ENCODE data around the gene MRPL18.
A peak's percentile ranks its signal among the peaks of the same experiment; 100 is the strongest.
"Not testable (repeated sequence)": the region's sequence is repeated elsewhere in the genome, so short reads cannot be mapped to it uniquely, and the experiment has no call there.

The MRPL18 gene

GRCh38 chr6:159790149-159790955 is at the start of gene MRPL18:
Gene MRPL18 (plus strand): TSS chr6:159790467. CDS start chr6:159790588, 121 bp downstream.
- DNase-seq (ENCODE audit: low spot score), result peak; percentile 98

- no peak for DNase-seq (ENCODE audit: low spot score)
These were observed 48.1 kb upstream of the MRPL18 start for GRCh38 chr6:159742165-159742564.

- no peak for DNase-seq (ENCODE audit: low spot score)
These were observed 45.2 kb upstream of the MRPL18 start for GRCh38 chr6:159745081-159745480.

- no peak for DNase-seq (ENCODE audit: low spot score)
These were observed 43.5 kb upstream of the MRPL18 start for GRCh38 chr6:159746759-159747158.

GRCh38 chr6:159748127-159748526 is 42.1 kb upstream of the MRPL18 start:
- DNase-seq (ENCODE audit: low spot score), result not testable (repeated sequence)

GRCh38 chr6:159751448-159751847 is 38.8 kb upstream of the MRPL18 start:
- DNase-seq (ENCODE audit: low spot score), result no peak

GRCh38 chr6:159753081-159753872 is 37.0 kb upstream of the MRPL18 start:
- no peak for DNase-seq (ENCODE audit: low spot score)

GRCh38 chr6:159754401-159754800 is 35.9 kb upstream of the MRPL18 start:
- DNase-seq (ENCODE audit: low spot score), result no peak

- peak; percentile 13 for DNase-seq (ENCODE audit: low spot score)
These were observed 35.0 kb upstream of the MRPL18 start for GRCh38 chr6:159754959-159755914.

- DNase-seq (ENCODE audit: low spot score), result no peak
These were observed 33.8 kb upstream of the MRPL18 start for GRCh38 chr6:159756508-159756907.

- DNase-seq (ENCODE audit: low spot score), result no peak
These were observed 32.0 kb upstream of the MRPL18 start for GRCh38 chr6:159758031-159759001.

GRCh38 chr6:159759645-159760044 is 30.6 kb upstream of the MRPL18 start:
- DNase-seq (ENCODE audit: low spot score), result no peak

GRCh38 chr6:159760602-159761057 is 29.6 kb upstream of the MRPL18 start:
- DNase-seq (ENCODE audit: low spot score), result no peak

GRCh38 chr6:159761129-159761872 is 29.0 kb upstream of the MRPL18 start:
- peak; percentile 10 for DNase-seq (ENCODE audit: low spot score)

GRCh38 chr6:159761873-159762680 is 28.2 kb upstream of the MRPL18 start, which contains the start of gene ACAT2:
Gene ACAT2 (plus strand): TSS chr6:159762045. CDS start chr6:159762088, 43 bp downstream.
- DNase-seq (ENCODE audit: low spot score), result peak; percentile 98

GRCh38 chr6:159762681-159763293 is 27.5 kb upstream of the MRPL18 start:
- no peak for DNase-seq (ENCODE audit: low spot score)

GRCh38 chr6:159766906-159767305 is 23.4 kb upstream of the MRPL18 start:
- DNase-seq (ENCODE audit: low spot score), result no peak

- no peak for DNase-seq (ENCODE audit: low spot score)
These were observed 20.8 kb upstream of the MRPL18 start for GRCh38 chr6:159769470-159769869.
